Vagina (tissue), 2 donors: ENCODE results near the gene PTPRG.

ENCODE experiments used
- POLR2A ChIP-seq, 2 donors: fragments of 450-650 bp; IDR thresholded peaks; one replicate each; pipeline ENCODE4 v1.6.1; 2017; ENCODE audit warnings: antibody characterized with exemption in 2 of 2, mild to moderate bottlenecking in 2 of 2, moderate library complexity in 2 of 2
- TF ChIP-seq, protein P1 (sequence below), 3 experiments: fragments of 450-650 bp in 2 of 3; fragments of 200-600 bp in 1 of 3; sonication (generic) in 1 of 3; IDR thresholded peaks; one replicate each; pipeline ENCODE4 v1.5.1; 2017 to 2019; ENCODE audit warnings: antibody characterized with exemption in 3 of 3, mild to moderate bottlenecking in 2 of 3, moderate library complexity in 2 of 3

DNA sequence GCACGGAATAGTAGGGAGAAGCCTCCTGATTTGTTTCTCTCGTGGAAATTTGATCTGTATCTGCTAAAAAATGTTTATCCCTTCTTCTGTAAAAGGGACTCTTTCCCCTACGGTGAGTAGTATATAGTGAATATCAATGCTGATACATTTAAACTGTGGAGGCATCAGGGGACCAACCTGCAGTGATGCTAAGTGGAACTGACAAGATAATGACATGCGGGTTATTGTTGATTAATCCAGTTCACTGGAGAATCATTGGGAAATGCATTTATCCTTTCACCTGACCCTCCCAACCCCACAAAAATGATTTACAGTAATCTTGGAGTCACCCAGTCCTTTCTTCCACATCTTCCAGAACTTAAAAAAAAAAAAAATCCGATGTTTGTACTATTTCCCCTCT lies 264.8 kb downstream of the PTPRG start:
- TF ChIP-seq, protein P1, sequence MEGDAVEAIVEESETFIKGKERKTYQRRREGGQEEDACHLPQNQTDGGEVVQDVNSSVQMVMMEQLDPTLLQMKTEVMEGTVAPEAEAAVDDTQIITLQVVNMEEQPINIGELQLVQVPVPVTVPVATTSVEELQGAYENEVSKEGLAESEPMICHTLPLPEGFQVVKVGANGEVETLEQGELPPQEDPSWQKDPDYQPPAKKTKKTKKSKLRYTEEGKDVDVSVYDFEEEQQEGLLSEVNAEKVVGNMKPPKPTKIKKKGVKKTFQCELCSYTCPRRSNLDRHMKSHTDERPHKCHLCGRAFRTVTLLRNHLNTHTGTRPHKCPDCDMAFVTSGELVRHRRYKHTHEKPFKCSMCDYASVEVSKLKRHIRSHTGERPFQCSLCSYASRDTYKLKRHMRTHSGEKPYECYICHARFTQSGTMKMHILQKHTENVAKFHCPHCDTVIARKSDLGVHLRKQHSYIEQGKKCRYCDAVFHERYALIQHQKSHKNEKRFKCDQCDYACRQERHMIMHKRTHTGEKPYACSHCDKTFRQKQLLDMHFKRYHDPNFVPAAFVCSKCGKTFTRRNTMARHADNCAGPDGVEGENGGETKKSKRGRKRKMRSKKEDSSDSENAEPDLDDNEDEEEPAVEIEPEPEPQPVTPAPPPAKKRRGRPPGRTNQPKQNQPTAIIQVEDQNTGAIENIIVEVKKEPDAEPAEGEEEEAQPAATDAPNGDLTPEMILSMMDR (IDR thresholded peaks at IDR 0.05) = no peak
- TF ChIP-seq POLR2A (IDR thresholded peaks at IDR 0.05) = no peak
